Measurements from ENCODE around the gene MMP20.

- TF ChIP-seq CTCF (conservative IDR thresholded peaks at IDR 0.05 in 1 of 2, IDR thresholded peaks at IDR 0.05 in 1 of 2; ENCODE audit: extremely low read depth in 1 of 2, insufficient read depth in 1 of 2, low read depth in 1 of 2, low read length in 2 of 2) (peak; percentile 5 to 34), EZH2 (IDR thresholded peaks at IDR 0.05; ENCODE audit: borderline replicate concordance, low read length) (no peak)
Measured at GRCh38 chr11:102614485-102614884, 10.6 kb downstream of the MMP20 start.

Measured in mammary epithelial cell (primary cell).